ENCODE measurements around the gene MTM1.

- TF ChIP-seq CTCF (IDR thresholded peaks at IDR 0.05) (no peak), POLR2AphosphoS5 (IDR thresholded peaks at IDR 0.05) (no peak), POLR2A (IDR thresholded peaks at IDR 0.05) (no peak), EP300 (IDR thresholded peaks at IDR 0.05) (no peak)
Measured at GRCh38 chrX:150522494-150522893, 45.9 kb upstream of the MTM1 start.

All from gastroesophageal sphincter (tissue), 3 donors.